Right atrium auricular region (tissue), 2 donors: ENCODE results near the gene ZFAND3. TPM values are rescaled to one million over a fixed set of nuclear protein-coding genes. Genes with fewer than 3 reads are reported as not detected.

Experiments
- DNase-seq: peaks from one replicate; pipeline ENCODE4 v3.0.0-alpha.2; 2019; ENCODE audit warnings: low spot score
- H3K27ac ChIP-seq, 2 donors: fragments of 200-600 bp; sonication (generic); 1 replicate in 1 of 2; 2 replicates in 1 of 2; pipeline ENCODE4 v1.5.1; 2016 to 2019
- H3K27me3 ChIP-seq, 2 donors: fragments of 200-600 bp; sonication (generic); one replicate each; pipeline versions ENCODE4 v1.5.1 to v1.6.0; 2017 to 2019
- H3K36me3 ChIP-seq: fragments of 200-600 bp; sonication (generic); one replicate; pipeline ENCODE4 v1.5.1; 2016
- H3K4me1 ChIP-seq, 2 donors: fragments of 200-600 bp; sonication (generic); one replicate each; pipeline versions ENCODE4 v1.5.1 to v1.6.0; 2017 to 2019
- H3K4me3 ChIP-seq, 2 donors: fragments of 200-600 bp; sonication (generic); 1 replicate in 1 of 2; 2 replicates in 1 of 2; pipeline ENCODE4 v1.5.1; 2017 to 2019; ENCODE audit warnings: mild to moderate bottlenecking in 1 of 2, moderate library complexity in 1 of 2
- H3K9me3 ChIP-seq, 2 donors: fragments of 200-600 bp; sonication (generic); one replicate each; pipeline ENCODE4 v1.5.1; 2019
- total RNA-seq, 2 donors: library from RNA; depleted of rRNA; stranded (reverse); fragments of >200 nt; gene quantifications; one replicate each; pipeline ENCODE4 v1.1.0, GENCODE V29; 2016
- TF ChIP-seq, protein P1 (sequence below), 2 donors: fragments of 200-600 bp; sonication (generic); IDR thresholded peaks; one replicate each; pipeline ENCODE4 v1.5.1; 2019; ENCODE audit warnings: antibody characterized with exemption in 2 of 2

The ZFAND3 gene
- total RNA-seq, 2 donors from 2014 or later: 36.7 to 40.0 TPM

DNA sequence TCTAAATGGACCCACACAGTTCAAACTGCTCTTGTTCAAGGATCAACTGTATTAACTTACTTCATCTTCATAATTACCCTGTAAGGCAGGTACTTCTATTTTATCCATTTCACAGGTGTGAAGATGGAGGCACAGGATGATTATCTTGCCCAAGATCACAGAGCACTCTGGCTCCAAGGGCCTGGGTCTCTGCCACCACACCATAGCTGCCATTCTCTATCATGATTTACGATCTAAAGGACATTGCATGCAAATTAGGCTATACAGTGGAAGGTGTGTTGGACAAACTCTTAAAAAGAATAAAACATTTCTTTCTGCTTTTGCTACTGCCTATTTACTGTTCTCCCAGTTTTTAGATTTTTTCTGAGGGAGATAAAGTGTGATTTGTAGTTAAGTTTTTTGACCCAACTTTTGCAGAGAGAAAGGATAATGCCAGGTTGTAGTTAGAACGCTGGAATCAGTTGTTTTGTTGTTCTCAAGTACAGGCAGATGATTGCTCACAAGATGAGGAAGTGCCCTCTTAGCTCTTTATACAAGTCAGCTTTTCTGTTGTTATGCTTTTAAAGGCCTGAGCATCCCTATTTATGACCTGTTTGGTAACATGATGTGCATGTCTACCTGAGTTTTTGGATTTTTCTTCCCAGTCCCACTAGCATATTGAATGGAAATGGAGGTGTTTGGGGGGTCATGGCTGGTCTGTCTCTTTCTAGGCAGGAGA, 247.9 kb downstream of the ZFAND3 start:
- Histone ChIP-seq H3K4me3 (no peak overlapping the region), H3K4me1 (peaks cover 0 to 16% of the 10 kb centered on the region in 2 donors), H3K9me3 (no peaks in the 10 kb centered on the region), H3K27ac (no peak overlapping the region), H3K27me3 (no peaks in the 10 kb centered on the region), H3K36me3 (peaks cover 23% of the 10 kb centered on the region)
- TF ChIP-seq, protein P1, sequence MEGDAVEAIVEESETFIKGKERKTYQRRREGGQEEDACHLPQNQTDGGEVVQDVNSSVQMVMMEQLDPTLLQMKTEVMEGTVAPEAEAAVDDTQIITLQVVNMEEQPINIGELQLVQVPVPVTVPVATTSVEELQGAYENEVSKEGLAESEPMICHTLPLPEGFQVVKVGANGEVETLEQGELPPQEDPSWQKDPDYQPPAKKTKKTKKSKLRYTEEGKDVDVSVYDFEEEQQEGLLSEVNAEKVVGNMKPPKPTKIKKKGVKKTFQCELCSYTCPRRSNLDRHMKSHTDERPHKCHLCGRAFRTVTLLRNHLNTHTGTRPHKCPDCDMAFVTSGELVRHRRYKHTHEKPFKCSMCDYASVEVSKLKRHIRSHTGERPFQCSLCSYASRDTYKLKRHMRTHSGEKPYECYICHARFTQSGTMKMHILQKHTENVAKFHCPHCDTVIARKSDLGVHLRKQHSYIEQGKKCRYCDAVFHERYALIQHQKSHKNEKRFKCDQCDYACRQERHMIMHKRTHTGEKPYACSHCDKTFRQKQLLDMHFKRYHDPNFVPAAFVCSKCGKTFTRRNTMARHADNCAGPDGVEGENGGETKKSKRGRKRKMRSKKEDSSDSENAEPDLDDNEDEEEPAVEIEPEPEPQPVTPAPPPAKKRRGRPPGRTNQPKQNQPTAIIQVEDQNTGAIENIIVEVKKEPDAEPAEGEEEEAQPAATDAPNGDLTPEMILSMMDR (IDR thresholded peaks at IDR 0.05): no peak
- DNase-seq: no peak

GRCh38 chr6:38068854-38069590, 249.5 kb downstream of the ZFAND3 start:
- Histone ChIP-seq H3K27ac (no peak overlapping the region), H3K27me3 (no peaks in the 10 kb centered on the region), H3K4me1 (peaks cover 0 to 16% of the 10 kb centered on the region in 2 donors), H3K36me3 (peaks cover 9% of the 10 kb centered on the region), H3K9me3 (no peaks in the 10 kb centered on the region), H3K4me3 (no peak overlapping the region)
- no peak for DNase-seq
- TF ChIP-seq, protein P1 (IDR thresholded peaks at IDR 0.05): peak in 1 of 2 donors; percentile 34

- no peaks in the 10 kb centered on the region for H3K9me3 ChIP-seq
- H3K4me3 ChIP-seq: no peak overlapping the region
- no peaks in the 10 kb centered on the region for H3K36me3 ChIP-seq
- no peak for DNase-seq
- peaks cover 0 to 15% of the 10 kb centered on the region in 2 donors for H3K4me1 ChIP-seq
- H3K27me3 ChIP-seq: no peaks in the 10 kb centered on the region
- no peak overlapping the region for H3K27ac ChIP-seq
- TF ChIP-seq, protein P1 (IDR thresholded peaks at IDR 0.05): no peak
Observed at GRCh38 chr6:38077488-38078030, 258.0 kb downstream of the ZFAND3 start.

- Histone ChIP-seq H3K36me3 (no peaks in the 10 kb centered on the region), H3K27ac (no peak overlapping the region), H3K27me3 (no peaks in the 10 kb centered on the region), H3K9me3 (no peaks in the 10 kb centered on the region), H3K4me3 (no peak overlapping the region), H3K4me1 (peaks cover 0 to 15% of the 10 kb centered on the region in 2 donors)
- no peak for DNase-seq
- TF ChIP-seq, protein P1 (IDR thresholded peaks at IDR 0.05): no peak
Observed at GRCh38 chr6:38078671-38079070, 259.1 kb downstream of the ZFAND3 start.

DNA sequence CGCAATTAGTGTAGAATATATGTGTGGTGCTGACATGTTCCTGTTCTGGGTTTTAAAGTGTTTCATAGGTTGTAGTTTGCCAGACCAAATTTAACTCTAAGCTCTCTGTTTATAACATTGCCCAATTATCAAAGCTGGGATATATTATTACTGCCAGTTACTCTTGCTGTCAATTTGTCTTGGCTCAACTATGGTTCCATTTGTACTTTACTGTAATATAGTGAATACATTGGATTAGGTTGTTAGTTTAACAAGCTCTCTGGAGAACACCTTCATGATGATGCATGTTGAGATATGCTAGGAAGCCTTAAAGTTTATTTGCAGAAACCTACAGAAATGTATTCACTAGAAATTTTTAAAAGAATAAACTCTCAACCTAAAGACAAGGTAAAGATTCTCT, 259.6 kb downstream of the ZFAND3 start:
- peaks cover 0 to 15% of the 10 kb centered on the region in 2 donors for H3K4me1 ChIP-seq
- H3K27me3 ChIP-seq: no peaks in the 10 kb centered on the region
- H3K4me3 ChIP-seq: no peak overlapping the region
- no peaks in the 10 kb centered on the region for H3K9me3 ChIP-seq
- DNase-seq: no peak
- H3K27ac ChIP-seq: no peak overlapping the region
- no peaks in the 10 kb centered on the region for H3K36me3 ChIP-seq
- TF ChIP-seq, protein P1 (IDR thresholded peaks at IDR 0.05): no peak
